HT-29 (cell line): ENCODE results near the gene PTCHD4. TPM values are rescaled to one million over a fixed set of nuclear protein-coding genes. Genes with fewer than 3 reads are reported as not detected.
A peak's percentile ranks its signal among the peaks of the same experiment; 100 is the strongest.

Source experiments
- DNase-seq: peaks from one replicate; pipeline ENCODE4 v3.0.0-alpha.2; 2015; ENCODE audit warnings: low spot score
- total RNA-seq: library from RNA; depleted of rRNA; stranded (reverse); fragments of >200 nt; shearing (Covaris generic); gene quantifications from 2 replicates; pipeline ENCODE4 v1.2.3, GENCODE V29; 2014

The PTCHD4 gene
- total RNA-seq, 1 experiment from 2014 or later = not detected

DNA sequence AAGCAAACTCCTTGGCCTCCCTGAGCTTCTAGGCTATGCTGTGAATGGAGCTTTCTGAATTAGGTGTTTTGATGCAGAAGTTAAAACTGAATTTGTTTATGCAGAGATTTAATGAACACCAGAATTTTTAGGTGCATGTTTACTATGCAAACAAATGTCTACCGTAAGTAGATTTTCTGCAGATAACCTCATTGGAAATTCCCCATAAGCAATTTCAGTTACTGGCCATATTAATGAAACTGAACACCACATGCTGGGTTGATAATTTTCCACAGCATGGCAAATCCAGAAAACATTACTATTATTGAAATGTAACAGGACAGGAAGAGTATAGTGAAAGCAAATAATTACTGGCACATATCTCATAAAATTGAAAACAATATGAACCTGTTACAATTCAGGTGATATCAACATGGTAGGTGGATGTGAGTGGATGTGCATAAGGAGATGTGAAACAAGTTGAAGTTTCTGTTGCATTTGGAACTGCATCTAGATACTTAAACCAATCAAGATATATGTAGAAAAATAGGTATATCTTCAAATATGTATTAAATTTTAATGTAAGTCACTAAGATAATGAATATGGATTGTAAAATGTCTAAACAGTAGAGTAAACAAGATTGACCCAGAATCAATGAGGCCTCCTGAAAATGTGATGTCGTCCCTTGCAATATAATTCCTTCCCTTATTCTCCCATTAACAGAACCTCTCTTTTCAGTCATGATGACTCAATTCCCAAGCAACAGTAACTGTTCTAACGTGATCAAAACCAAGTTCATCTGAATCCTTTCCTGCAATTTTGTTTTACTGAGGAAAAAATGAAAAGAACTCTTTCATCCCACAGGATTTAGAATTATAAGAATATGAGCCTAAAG lies 11.0 kb downstream of the PTCHD4 start:
- DNase-seq = no peak

DNA sequence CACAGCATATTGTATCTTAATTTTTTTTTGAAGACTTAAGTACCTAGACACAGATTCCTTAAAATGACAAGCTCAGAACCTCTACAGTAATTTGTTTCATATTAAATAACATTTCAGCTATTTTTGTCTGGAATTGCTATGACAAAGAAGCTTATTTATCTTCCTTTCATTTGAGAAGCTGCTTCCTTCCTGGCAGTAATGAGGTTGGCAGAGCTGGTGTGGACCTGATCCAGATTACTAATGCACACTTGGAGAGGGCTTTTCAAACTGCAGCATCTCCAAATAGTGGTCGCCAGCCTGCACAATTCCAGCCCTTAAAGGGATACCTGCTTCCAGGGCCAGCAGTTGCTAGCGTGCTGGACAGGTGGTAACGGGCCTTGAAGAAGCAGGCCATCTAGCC lies 12.1 kb downstream of the PTCHD4 start:
- no peak for DNase-seq

DNA sequence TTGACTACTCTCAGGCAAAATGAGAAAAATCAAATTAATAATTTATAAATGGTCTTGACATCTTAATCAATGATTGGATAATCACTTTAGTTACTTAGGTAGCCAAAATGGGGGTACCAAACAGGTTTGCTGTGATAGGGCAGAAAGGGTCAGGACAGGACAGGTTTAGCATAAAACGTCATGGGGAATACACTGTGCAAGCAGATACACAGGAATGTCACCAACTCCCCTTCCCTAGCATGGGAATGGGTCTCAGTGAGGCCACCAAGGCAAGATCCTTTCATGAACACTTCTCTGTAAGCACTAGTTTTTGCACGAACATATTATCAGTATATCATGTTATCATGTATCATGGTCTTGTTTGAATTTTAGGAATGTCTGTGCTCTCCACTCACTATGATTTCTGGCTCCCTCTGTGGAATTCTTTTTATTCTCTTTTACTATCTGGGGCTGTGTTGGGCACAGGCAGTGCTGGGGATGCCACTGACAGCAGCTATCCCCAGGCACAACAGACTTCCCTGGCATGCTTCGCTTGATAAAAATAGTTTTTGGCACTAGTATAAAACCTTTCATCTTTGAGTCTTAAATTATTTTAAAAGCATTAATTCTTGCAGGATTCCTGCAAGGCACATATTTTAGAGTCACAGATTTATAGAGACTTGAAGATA lies 18.3 kb downstream of the PTCHD4 start:
- no peak for DNase-seq

DNA sequence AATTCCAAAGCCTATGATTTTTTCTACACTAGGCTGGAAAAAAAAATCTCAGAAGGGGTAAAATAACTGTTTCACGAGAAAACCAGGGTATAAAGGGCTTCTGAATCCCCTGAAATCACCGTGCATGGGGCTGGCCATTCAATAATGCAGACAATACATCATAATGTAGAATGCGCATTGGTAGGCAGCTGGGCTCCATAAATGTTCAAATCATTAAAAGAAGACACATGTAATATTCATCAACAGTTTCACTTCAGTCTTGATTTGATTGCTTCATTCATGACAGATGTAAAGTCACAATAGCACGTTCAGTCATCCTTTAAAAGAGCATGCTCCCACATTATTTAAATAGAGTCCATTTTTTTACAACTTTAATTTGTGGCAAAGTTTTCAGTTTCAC lies 20.5 kb downstream of the PTCHD4 start:
- DNase-seq = no peak

DNA sequence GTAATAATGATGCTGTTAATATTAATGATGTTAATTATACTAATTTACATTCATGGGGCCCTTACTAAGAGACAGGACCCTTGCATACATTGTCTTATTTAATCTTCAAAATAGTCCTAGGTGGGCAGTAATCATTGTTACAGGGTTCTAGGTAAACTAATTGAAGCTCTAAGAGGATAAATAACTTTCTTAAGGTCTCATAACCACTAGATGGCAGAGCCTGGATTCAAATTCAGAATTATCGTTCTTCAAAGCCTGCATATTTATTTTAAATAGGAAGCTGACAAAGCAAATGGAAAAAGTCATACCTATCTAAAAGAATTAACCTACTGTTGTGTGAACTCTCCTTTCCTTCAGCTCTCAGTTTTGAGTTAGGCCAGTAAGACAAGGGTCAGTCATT lies 23.5 kb downstream of the PTCHD4 start:
- DNase-seq = peak; percentile 50

DNA sequence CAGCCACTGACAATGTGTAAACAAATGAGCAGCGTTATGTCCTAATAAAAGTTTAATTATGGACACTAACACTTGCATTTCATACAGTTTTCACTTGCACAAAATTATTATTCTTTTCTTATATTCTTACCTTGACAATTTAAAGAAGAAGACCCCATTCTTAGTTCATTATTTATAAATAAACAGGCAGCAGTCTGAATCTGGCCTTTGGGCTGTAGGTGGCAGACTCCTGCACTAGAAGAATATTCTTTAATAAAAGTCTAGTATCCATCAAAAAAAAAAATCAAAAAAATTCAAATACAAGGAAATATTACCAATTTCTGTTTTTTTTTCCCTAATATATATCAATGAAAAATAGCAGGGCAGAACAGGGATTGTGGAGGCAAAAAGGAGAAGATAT lies 24.8 kb downstream of the PTCHD4 start:
- DNase-seq = no peak

DNA sequence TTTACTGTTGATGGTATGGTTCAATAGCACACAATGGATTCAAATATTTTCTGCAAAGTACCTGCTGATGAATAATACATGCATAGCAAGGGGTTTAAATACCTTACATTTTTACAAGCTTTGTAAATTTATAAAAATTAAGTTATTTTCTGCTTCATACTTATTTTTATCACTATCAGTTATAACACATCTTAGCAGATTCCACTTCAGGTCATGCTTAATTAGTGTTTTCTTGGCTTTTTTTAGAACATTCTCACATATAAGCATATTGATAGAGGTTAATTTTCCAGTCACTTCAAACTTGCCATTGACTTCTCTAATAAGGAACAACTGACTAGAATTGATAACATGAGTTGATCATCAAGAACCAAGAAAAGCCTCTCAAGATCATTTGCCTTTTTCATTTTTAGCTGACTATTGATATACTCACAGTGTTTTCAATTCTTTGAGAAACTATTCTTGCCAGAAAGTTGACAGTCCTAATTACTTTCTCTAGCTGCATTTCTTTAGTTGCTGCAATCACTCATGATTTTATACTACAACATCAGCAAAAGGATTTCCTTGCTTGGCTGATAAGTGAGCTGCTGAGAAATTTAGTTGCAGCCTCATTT lies 25.8 kb downstream of the PTCHD4 start:
- DNase-seq = no peak

DNA sequence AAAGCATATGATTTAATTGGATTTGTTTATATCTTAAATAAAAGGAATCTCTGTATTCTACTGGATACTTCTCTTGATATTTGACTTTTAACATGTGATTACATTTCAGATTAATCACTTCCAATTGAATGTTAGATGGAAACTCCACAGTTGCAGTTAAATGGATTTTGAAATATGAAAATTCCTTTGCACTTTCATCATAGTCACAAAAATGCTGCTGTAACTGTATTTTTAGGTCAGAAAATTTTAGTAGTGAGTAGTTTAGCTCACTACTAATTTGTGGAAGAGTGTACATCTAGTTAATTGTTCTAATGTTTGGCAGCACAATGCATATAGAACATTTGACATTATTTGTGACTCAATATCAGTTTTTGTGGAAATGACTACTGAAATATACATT lies 26.8 kb downstream of the PTCHD4 start:
- DNase-seq = no peak

DNA sequence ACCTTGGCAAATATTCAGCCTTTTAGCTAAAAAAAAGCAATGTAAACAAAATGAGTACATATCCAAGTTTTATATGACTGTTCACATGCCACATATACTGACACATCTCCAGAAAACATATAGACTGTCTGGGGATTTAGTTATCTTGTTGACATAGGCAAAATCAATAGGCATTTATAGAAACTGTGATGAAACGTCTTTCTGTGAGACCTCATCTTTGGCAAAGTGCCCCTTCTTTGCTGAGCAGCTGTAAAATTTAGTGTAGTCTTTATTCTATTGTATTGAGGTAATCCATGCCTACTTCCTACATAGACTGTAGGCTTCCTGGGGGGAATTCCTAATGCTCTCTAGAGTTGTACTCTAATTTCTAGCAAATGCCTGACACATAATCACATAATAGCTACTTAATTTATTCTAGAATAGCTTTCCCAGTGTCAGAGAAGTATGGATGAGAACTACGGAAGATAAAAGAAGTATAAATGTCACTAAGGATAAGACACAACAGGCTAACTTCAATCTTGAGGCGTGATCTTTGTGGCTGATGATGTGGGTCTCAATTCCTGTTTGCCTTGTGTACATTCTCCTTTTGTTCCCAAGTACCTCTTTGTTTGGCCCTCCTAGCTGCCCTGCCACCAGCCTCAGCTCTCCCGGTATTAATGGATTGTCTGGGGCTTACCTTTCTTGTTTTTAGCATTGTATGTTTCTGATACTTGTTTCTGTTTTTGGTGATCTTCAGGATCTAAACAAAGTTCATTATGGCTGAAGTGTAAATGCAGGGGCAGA lies 30.6 kb downstream of the PTCHD4 start:
- no peak for DNase-seq

DNA sequence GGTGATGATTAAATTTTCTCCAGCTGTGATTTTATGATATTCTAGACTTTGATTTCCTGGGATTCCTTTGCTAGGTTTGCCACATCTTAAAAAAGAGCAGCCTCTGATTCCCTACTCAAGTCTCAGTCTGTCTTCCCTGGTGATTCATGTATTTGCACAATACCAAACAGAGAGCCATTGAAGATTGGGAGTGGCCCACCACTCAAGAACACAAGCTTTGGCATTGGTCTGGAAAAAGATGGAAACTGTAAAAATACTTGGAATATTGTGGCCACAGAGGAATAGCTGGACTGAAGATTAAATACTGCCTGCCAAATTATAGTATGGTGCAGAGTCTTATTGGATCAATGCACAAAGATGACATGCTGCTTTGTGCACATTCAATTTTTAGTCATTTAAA lies 32.9 kb downstream of the PTCHD4 start:
- DNase-seq = no peak

DNA sequence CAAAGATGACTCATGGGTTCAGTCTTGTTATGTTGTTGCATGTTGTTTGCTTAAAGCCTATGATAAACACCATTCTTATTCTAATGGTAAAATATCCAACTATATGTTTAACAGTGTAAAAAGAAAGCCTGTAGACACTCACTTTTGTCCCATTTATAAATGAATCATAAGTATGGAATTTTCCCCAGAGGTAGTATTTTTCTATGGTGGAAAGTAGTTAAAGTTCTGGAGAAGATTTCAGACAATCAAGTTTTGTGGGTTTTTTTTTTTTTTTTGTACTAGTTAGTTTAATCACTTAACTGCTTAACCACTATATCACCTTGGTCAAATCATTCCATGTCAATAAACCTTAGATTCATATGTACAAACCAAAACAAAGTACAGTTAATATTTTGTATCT lies 35.8 kb downstream of the PTCHD4 start:
- DNase-seq = no peak

DNA sequence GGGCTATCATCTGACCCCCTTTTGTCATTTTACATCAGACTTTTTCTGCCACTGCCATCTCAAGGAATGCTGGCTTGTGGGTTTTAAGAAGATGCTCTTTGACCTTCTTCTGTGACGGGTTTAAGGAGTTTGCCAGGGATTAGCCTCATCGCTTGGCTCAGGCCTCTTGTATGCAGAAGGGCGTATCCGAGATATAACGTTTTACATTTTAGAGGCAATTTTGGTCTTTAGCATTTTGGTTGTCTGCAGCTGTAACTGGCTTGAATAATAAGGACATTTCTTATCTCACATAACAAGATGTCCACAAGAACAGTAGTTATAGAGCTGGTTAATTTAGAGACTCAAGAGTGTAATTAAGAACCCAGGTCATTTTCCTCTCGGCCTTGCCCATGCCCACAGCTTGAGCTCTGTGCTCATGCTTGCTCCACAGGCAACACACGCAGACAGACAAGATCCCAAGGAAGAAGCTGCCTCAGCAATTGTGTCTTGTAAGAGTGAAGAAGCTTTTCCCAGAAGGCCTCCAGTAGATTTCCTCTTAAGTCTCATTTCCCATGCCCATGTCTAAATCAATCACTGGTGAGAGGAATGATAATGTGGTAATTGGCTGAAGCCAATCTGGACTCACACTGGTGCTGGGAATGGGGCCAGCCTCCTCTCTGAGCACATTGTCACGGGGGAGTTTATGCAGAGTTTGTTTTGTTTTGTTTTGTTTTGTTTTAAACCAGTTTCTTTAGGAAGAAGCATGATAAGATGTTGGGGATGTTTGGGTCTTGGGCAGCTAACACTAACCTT lies 36.8 kb downstream of the PTCHD4 start:
- DNase-seq = no peak

DNA sequence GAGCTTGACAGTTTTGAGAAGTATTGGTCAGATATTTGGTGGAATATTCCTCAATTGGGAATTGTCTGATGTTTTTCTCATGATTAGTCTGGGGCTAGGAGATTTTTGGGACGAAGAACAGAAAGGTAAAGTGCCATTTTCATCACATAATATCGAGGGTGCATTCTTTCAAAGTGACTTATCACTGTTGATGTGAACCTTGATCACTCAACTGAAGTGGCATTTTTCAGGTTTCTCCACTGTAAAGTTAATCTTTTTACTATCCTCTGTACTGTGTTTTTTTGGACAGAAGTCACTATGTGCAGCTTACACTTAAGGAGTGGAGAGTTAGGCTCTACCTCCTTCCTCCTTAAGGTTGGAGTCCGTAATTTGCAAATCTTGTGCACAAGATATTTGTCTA lies 39.2 kb downstream of the PTCHD4 start:
- DNase-seq = no peak

DNA sequence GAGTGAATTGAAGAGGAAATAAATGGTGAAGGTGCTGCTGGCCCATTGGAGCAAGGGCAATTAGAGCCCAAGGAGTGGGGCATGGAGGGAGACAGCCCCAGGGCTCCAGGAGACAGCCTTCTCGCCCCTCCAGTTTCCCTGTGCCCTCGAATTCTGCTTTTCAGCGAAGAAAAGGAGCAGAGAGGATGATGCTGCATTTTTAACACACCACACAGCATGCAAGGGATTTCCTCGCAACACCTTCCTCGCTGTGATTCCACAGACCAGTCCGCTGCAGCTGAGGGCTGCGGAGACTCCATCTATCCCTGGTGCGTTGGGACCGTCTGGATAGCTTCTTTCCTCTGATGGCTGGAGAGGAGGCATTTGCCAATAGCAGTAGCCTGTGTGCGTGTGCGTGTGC lies 41.7 kb downstream of the PTCHD4 start:
- no peak for DNase-seq

DNA sequence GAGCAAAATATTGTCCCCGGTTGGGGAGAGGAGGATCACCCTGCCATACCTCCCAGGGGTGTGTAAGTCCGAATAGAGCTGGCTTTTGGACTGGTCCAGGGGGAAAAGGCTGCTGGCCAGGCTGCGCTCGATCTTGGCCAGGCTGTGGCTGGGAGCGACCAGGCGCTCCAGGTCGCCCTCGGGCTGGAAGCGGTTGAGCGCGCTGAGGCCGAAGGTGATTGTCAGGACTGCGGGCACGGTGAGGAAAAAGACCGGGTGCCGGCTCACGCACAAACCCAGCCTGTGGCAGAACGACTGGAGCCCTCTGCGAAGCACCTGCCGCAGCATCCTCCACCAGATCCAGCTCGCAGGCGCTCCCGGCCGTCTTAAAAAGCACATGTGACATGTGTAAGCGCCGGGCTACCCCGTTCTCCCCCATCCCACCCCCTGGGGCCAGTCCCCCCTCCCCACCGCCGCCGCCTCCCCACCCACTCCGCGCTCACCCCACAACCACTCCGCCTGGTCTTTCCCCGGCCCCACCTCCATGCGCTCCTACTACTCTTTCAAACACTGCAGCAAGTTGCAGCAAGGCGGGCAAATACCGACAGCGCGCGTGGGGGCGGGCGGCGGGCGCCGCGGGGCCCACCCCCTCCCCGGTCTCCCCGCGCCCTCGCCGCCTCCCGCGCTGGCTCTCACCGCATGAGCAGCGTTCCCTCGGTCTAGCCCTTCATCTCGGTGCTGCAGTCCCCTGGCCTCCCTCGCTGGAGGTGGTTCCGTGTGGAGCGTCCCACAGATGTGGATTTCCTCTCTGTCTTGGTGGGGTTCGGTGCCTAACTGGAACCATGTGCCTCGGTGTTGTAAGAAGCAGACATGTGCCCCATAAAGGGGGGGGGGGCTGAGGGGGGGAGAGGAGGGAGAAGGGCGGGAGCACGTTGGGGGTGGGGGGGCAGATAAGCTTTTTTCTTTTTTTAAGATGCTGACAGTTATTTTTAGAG lies 42.4 kb downstream of the PTCHD4 start:
- DNase-seq = no peak

DNA sequence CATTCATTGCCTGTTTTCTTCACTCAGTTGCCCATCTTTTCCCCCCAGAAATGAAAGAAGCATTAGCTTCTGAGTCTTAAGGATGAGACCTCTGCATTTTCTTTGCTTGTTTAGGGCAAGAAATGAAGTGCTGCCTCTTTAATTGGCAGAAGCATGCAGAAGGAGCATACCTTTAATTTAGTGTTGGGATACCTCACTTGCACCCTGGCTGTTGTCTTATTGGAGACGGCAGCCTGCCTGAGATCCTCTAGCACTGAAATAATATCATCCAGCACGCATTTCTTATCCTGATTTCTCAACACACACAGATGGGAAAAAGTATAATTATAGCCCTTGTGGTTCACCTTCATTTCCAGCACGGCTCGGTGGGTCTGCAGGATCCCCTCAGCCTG lies 43.1 kb downstream of the PTCHD4 start:
- no peak for DNase-seq

DNA sequence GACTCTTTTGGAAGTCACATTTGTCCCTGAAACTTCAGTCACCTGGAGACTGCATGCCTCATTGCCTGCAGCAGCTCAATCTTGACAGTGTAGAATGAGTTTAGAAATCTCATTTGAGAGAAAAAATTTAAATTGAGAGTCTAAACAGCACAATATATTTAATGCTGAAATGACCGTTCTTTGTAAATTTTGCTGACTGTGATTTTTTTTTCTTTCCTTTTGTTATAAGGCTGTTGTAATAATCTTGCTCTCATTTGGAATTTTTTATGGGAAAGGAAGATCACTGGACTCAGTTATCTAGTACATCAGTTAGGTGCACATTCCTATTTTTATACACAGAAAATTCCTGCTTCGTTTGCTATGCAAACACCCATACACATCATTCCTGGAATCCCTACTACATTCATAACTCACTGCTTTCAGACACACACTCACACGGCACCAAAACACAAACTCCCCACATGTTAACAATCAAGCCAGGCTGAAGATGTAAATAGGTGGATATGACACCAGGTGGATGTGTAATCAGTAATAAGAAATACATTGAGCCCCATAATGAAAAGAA lies 43.8 kb downstream of the PTCHD4 start:
- no peak for DNase-seq

DNA sequence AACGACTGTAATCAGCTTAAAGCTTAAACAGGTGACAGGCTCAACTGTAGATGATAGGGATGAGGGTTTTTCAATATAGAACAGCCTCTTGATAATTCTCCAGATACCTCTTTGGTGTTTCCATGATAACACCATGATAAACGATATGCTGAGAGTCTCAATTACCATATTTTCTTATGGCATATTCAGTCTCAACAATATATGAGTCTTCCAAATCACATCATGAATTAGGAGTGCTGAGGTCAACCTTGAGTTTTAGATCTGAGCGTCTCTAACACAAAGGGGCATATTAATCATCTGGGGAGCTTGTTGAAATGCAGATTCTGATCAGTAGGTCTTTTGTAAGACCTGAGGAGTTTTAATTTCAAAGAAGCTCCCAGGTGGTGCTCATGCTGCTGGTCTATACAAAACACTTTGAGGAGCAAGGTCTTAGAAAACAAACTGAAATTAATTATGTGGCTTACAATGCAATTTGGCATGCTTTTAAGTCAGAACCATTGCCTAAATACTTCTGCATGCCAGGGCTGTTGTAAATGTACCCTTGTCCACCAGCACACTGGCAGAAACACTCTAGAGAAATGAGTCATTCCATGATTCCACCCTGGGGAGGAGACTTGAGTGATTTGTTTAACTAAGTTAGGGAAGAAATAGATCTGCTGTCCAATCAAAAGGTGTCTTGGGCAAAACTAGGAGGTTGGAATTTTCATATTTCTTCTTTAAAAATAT lies 49.6 kb downstream of the PTCHD4 start:
- no peak for DNase-seq
